Upper lobe of left lung (tissue), 4 donors: ENCODE data around the gene SLC7A14.

Source experiments
- EP300 ChIP-seq, 4 donors: sonication (generic); formaldehyde crosslinking; IDR thresholded peaks; one replicate each; pipeline ENCODE4 v1.5.1; 2017; ENCODE audit warnings: antibody characterized with exemption in 4 of 4, control low read depth in 2 of 4
- POLR2A ChIP-seq, 4 donors: fragments of 450-650 bp; IDR thresholded peaks; one replicate each; pipeline ENCODE4 v1.5.1; 2016 to 2017; ENCODE audit warnings: antibody characterized with exemption in 4 of 4, mild to moderate bottlenecking in 2 of 4
- POLR2AphosphoS5 ChIP-seq, 2 donors: sonication (generic); formaldehyde crosslinking; IDR thresholded peaks; one replicate each; pipeline ENCODE4 v1.5.1; 2017; ENCODE audit warnings: antibody characterized with exemption in 2 of 2
- TF ChIP-seq, protein P1 (sequence below), 6 experiments: fragments of 450-650 bp in 4 of 6; fragments of 200-600 bp in 2 of 6; sonication (generic) in 2 of 6; IDR thresholded peaks; one replicate each; pipeline ENCODE4 v1.5.1; 2016 to 2019; ENCODE audit warnings: antibody characterized with exemption in 6 of 6

DNA sequence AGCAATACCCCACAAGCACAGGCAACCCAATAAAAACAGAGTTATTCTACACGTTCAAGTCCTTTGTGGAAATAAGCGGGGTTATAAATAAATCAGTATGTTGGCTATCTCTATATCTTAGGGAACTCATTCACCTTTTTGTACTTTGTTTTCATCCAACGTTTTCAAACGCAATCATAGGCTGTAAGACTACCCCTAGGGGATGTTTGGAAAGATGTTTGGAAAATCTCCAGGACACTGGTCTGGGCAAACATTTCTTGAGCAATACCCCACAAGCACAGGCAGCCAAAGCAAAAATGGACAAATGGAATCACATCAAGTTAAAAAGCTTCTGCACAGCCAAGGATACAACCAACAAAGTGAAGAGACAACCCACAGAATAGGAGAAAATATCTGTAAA lies 97.1 kb downstream of the SLC7A14 start:
- TF ChIP-seq, protein P1, sequence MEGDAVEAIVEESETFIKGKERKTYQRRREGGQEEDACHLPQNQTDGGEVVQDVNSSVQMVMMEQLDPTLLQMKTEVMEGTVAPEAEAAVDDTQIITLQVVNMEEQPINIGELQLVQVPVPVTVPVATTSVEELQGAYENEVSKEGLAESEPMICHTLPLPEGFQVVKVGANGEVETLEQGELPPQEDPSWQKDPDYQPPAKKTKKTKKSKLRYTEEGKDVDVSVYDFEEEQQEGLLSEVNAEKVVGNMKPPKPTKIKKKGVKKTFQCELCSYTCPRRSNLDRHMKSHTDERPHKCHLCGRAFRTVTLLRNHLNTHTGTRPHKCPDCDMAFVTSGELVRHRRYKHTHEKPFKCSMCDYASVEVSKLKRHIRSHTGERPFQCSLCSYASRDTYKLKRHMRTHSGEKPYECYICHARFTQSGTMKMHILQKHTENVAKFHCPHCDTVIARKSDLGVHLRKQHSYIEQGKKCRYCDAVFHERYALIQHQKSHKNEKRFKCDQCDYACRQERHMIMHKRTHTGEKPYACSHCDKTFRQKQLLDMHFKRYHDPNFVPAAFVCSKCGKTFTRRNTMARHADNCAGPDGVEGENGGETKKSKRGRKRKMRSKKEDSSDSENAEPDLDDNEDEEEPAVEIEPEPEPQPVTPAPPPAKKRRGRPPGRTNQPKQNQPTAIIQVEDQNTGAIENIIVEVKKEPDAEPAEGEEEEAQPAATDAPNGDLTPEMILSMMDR (IDR thresholded peaks at IDR 0.05), result no peak
- TF ChIP-seq POLR2A (IDR thresholded peaks at IDR 0.05), result no peak
- TF ChIP-seq EP300 (IDR thresholded peaks at IDR 0.05), result no peak
- no peak for TF ChIP-seq POLR2AphosphoS5 (IDR thresholded peaks at IDR 0.05)
